Activated T-helper 1 cell treated with anti-CD3 and anti-CD28 coated beads, Interleukin-2, amount 50 U/mL, for 16 hours (primary cell): ENCODE results near the gene TSPAN13.

Experiments
- DNase-seq, 2 donors: peaks; one replicate each; pipeline ENCODE4 v3.0.0-alpha.2; 2020; ENCODE audit warnings: low read depth in 1 of 2, low spot score in 1 of 2

Gene TSPAN13

DNA sequence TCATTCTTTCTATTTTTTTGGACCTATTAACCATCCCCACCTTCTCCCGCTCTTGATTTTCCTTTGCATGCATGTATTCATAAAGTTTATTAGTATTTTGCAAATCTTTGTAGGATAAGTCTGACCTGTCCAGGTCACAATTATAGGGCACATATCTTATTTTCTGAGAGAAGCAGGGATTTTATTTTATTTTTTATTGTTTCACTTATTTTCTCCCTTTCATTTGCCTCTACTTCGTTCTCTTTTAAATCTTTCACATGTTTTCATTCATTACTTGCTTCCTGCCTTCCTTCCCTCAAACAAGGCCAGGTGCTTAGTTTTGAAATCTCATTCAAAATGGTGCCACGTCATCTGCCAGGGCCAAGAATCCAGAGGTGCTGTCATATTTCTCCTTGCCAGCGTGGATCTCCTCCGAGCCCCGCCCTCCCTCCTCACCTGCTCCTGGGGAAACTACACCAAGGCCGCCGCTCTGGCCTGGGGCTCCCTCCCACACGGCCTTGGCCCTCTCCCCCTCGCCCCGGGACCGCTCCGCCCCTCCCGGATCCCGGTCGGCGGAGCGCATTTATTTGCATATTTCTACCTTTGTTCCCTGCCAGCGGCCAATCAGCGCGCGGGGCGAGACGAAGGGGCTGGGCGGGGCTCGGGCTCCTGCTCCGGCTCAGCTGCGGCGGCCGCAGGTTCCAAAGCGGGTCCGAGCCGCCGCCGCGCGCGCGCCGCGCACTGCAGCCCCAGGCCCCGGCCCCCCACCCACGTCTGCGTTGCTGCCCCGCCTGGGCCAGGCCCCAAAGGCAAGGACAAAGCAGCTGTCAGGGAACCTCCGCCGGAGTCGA, at the start of gene TSPAN13:
TSS of gene TSPAN13 (plus strand) at position 654 of the 830 bp plus-strand sequence. CDS start 213 bp downstream, outside the sequence.
- DNase-seq = peak in 1 of 2 donors; percentile 11

DNA sequence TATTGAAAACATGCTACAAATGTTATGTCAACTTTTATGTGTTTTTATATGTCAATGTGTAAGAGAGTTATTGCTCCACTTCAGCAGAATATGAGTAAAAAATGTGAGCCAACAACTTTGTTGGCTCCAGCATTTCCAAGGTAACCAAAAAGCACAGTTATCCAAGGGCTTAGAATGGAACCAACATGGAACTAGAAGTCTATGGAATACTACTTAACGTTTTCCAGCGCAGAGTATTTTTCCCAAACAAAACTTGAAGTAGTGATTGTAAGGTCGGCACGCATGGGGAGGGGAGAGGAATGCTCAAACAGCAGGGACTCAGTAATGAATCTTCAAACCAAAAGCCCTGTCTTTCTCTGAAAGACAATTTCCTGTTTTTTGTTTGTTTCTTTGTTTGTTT, 45.0 kb upstream of the TSPAN13 start:
- DNase-seq = no peak

DNA sequence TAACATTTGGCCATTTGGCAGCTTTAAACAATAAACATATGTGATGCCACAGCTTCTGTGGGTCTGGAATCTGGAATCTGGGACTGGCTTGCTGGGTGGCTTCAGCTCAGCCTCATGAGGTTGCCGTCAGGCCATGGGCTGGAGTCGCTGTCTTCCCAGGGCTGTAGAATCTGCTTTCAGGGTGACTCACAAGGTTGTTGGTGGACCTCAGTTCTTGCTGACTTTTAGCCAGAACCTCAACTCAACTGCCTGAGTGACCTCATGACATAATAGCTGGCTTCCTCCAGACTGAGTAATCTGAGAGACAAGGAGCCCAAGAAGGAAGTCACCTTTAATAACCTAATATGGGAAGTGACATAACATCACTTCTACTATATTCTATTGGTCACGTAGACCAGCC, 44.6 kb upstream of the TSPAN13 start:
- DNase-seq = no peak

DNA sequence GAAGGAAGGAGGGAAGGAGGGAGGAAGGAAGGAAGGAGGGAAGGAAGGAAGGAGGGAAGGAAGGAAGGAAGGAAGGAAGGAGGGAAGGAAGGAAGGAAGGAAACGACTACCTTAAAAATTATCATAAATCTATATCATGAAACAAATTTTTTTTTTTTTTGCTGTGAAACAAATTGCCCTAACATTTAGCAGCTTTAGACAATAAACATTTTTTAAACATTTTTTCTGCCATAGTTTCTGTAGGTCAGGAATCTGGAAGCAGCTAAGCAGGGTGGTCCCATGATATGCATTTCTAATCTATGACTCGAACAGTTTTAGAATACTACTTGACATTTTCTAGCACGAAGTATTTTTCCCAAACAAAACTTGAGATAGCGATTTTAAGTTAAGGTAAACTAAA, 42.9 kb upstream of the TSPAN13 start:
- DNase-seq = no peak

DNA sequence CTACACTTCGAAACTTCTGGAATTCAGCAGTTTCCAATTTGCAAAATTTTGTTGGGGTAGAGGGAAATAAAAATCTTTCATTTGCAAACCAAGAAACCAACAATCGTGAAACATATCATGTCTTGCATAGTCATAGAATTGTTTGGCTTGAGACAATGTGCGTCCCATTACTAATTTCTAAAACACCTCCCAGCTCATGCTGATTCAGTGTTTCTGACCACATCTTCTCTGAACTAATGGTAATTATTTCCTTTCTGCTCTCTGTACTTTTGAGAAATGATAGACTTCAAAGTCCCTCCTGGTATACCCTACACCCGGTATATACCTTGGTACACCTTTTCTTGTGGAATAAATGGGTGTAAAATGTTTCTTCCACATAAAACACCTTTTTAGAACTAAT, 41.8 kb upstream of the TSPAN13 start:
- no peak for DNase-seq

DNA sequence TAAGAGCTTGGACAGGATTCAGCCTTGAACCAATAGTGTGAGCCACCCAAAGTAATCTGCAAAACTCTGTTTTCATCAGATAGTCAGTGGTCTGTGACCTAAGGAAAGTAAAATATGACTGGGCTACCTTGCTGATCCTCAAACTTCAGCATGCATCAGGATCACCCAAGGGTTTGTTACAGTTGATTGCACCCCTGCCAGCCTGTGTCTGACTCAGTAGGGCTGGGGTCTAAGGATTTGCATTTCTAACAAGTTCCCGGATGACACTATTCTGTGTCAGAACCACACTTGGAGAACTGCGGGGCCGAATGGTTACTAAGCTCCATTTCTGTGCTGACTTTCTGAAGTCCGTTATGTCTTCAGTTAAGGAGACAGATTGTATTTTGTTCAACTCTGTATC, 40.6 kb upstream of the TSPAN13 start:
- DNase-seq = no peak

DNA sequence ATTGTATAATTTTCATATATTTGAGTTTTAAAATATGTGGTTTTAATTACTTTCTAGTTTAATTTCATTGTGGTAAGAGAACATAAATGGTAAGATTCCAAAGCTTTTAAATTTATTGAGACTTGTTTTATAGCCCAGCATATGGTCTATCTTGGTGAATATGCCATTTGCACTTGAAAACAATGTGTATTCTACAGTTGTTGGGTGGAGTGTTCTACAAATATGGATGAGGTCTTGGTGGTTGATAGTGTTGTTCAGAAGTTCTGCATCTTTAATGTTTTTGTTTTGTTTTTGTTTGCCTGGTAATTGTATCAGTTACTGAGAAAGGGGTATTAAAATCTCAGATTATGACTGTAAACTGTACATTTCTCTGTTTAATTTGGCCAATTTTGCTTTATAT, 37.6 kb upstream of the TSPAN13 start:
- no peak for DNase-seq

DNA sequence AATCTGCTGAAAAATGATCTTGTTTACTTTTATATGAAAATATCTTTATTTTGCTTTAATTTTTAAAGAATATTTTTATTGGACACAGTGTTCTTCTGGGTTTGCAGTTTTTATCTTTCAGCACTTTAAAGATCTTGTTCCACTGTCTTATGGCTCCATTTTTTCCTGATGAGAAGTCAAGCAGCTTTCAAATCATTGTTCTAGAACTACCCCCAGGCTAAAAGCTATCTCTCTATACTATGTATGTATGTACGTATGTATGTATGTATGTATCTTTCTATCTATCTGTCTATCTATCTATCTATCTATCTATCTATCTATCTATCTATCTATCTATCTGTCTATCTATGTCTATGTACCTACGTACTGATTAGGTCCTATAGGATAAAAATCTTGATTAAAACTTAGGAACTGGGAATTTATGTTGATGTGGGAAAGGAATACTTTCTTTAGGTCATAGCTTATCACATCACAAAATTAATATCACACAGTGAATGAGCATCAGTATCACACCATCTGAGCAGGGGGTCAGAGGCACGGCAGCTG, 35.4 kb upstream of the TSPAN13 start:
- no peak for DNase-seq

DNA sequence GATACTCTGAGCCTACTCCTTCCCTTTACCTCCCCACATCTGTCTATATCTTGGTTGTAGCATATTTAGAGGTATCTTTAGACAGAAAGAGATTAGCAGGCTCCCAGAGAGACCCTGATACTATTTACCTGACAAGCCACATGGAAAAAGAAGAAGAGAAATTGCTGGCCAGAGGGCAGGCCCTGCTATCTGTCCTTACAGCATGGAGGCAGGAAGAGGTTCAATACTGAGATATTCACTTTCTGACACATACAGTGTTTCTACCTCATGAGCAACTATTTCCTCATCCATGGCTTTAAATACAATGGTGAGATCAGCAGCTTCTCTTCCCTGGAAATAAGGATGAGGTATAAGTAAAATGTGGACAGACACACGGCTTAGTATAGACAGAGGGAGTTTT, 33.9 kb upstream of the TSPAN13 start:
- no peak for DNase-seq

DNA sequence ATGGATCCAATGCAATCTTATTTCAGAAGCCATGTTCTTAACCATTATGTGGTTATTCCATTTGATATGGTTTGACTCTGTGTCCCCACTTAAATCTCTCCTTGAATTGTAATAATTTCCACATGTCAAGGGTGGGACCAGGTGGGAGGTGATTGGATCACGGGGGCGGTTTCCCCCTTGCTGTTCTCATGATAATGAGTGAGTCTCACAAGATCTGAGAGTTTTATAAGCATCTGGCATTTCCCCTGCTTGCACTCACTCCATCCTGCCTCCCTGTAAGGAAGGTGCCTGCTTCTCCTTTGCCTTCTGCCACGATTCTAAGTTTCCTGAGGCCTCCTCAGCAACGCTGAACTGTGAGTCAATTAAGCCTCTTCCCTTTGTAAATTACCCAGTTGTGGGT, 32.0 kb upstream of the TSPAN13 start:
- no peak for DNase-seq

DNA sequence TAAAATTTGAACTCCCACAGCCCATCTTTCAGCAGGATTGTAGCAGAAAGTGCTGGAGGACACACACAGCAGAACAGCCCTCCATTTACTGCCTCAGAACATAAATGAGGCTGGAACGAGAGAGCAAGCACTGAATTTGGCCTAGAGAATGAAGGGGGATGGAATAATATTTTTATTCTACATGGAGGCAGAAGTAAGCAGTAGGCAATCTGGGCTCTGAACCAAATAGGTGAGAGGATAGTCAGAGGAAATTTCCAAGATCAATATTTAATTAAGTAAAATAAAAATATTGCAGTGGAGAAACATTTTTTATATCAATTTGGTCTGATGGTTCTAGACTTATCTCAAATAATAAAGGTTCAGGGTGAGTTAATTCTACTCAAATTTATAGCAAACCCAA, 29.2 kb upstream of the TSPAN13 start:
- DNase-seq = no peak

DNA sequence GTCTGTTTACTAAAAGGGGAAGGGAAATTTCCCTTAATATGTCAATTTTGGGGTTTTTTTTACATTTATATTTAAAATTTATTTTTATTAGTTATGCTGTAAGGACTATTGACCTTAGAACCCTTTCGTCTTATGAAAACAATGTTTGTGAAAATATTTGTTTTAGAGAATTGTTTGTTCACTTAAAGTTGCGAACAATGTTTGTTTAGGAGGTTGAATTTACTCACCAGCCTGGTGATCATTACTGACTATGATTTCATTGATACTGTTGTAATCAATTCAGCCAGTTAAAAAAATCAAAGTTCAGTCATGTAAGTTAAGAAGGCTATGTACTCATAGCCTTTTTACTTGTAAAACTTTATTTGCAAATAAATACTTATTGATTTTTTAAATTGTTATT, 27.4 kb upstream of the TSPAN13 start:
- no peak for DNase-seq

DNA sequence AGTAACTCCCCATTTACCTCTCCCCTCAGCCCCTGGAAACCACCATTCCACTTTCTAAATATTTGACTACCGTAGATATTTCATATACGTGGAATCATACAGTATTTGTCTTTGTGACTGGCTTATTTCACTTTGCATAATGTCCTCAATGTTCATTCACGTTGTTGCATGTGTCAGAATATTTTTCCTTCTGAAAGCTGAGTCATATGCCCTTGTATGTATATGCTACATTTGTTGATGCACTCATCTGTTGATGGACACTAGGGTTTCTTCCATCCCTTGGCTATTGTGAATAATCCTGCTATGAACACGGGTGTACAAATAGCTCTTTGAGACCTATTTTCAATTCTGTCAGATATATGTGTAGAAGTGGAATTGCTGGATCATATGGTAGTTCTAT, 25.8 kb upstream of the TSPAN13 start:
- no peak for DNase-seq

DNA sequence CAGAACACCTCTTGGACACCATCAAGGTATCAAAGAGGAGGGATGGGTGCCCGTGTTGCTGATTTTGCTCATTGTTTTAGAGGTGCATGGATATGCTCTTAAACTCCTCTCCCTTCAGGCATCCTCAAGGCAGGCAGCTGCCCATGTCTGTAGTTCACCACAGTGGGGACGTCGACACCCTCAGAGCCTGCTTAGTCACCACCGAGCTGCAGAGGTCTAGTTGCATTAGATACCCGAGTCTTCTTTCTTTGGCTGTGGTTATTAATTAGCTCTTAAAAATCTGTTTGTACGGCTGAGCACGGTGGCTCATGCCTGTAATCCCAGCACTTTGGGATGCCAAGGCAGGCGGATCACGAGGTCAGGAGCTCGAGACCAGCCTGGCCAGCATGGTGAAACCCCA, 24.7 kb upstream of the TSPAN13 start:
- DNase-seq = no peak

DNA sequence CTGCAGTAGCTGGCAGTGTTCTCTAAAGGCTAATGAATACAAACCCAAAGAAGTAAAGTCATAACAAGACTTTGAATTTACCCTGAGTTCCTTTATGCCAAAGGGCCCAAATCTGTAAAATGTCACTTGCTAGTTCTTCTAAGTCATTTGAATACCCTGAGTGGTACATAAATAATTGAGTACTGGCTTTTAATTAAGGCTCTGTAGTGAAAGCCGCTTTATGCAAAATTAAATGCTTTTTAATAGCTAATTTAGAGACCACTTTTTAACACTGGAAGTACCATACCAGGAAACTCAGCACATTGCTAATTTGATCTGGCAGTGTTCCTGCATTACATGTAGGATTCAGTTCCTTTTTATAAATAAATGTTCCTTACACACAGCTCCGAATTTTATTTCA, 24.0 kb upstream of the TSPAN13 start:
- DNase-seq = no peak

DNA sequence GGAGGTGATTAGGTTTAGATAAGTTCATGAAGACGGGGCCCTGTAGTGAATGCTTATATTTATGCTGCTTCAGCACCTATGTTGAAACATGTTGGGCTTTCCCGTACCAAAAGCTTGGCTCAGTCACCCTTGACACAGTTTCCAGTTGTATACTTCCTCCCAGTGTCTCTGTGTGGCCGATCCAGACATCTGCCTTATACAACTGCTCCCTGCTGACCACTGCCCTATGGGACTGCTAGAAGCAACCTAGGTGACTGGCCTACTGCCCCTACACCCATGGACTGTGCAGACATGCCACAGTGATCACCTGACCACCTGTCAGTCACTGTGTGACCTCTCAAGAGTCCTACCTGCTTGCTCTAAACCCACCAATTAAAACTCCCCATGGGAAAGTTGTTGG, 22.6 kb upstream of the TSPAN13 start:
- DNase-seq = no peak

DNA sequence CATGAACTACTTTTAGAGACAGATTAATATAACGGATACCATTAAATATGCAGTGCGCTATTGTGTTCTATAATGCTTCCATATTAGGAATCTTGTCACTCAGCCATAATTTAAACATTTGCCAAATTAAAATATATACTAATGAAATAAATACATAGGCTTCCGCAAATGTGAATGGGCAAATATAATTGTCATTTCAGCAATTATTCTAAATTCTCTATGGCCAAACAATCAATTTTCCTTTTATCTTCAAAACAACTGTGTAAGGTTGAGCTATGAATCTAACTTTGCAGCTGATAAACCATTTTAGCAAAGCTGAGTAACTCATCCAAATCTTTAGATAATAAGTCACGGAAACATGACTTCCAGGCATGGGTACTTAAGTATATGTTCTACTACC, 20.7 kb upstream of the TSPAN13 start:
- DNase-seq = no peak

DNA sequence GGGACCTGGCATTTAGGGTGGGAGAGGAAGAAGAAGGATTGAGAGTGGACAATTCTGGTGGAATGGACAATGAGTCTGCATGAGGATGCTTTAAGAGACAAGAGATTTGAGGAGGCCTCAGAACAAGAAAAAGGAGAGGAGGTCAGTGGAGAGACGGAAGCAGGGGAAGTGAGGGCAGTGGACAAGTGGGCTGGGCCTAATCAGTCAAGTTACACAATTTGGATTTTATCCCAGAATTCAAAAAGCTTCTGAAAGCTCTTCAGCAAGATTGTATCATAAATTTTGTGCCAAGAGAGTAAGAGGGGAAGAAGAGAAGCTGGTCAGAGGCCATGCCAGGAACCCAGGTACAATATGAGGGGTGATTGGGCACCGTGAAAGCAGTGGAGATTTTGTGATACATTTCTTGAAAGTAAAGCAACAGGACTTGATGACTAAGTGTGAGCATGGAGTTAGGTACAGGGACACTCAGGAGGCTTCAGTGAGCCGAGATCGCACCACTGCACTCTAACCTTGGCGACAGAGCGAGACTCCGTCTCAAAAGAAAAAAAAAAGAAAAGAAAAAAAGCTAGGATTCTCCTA, 19.3 kb upstream of the TSPAN13 start:
- DNase-seq = no peak

DNA sequence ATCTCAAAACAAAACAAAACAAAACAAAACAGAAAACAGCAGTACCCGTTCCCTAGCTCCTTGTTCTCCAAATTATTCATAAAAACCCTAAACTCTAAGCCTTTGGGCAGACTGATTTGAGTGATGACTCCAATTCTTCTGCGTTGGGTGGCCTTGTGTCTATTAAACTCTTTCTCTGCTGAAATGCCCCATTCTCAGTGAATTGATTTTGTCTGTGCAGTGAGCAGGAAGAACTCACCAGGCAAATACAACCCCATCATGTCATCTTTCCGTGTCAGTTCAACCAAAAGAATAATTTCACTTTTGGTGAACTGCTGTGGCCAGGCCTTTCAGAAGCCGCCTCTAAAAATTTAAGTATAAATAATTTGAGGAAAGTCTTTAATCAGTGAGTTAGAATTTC, 18.5 kb upstream of the TSPAN13 start:
- DNase-seq = no peak

DNA sequence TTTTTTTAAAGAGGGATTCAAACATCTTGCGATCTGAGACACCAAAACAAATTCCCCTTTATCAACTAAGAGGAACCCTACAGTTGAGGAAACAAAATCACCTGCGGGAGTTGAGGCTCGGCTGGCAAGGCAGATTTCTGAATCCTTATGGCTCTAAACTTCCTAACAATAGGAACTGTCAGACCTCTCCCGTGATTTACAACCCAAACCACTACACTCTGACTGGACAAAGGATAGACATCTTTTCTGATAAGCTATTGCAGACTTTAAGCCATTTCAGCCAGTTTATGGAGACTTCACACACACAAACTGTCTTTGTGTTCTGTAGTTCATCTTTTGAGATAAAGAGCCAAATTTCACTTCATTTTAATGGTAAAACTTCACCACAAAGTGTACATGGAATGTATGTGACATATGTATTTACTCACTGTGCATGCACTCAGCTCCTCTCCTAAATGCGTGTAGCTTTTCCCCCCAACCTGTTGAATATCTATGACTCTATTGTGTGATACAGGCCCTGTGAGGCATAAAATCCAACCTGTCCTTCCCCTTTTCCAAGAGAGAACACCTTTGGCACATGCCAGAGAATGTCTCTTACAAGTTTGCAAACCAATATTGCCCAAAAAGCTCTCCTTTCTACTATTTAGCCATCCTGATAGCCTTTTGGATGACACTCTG, 15.4 kb upstream of the TSPAN13 start:
- no peak for DNase-seq

DNA sequence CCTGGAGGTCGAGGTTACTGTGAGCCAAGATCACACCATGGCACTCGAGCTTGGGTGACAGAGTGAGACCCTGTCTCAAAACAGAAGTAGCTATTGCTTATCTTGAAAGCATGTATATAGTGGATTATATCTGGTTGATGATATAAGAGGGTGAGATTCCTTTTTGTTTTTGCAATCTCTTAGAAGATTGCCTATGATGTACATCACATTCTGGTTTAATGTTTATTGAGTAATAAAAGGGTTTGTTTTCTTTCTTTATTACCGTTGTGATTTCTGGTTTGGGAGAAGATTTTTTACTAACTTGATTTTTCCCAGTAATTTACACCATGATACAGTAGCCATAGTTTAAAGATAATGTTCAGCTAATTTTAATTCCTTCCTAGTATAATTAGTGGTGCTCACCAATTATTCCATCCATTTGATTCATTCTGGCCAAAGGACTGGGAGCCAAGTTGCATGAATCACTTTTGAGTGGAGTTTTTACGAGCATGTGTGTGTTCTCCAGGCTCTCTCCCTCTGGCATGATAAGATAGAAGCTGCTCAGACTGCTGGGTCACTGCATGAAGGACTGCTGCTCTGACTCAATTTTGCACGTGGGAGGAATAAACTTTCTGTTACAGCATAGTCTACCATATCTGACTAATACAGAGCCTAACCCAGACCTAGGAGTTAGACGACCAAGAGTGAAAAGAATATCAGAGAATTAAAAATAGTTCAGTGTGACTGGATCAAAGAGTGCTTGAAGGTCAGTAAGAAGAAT, 13.5 kb upstream of the TSPAN13 start:
- DNase-seq = no peak

DNA sequence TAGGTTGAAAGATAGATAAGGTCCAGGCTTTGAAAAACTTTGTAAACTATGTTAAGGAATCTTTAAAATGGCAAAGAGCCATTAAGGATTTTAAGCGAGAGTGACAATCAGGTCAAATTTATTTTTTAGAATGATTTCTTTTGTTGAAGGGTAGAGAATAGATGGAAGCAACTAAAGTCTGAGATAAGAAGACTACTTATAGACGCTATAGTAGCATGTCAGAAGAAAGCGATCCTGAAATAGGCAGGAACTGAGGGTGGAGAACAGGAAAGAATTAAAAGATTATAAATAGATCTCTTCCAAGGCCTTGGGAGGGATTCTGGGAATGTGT, 13.0 kb upstream of the TSPAN13 start:
- no peak for DNase-seq
